HG03442 (cell line): ENCODE measurements around the gene EEF2KMT.
"Not testable (repeated sequence)": the region's sequence is repeated elsewhere in the genome, so short reads cannot be mapped to it uniquely, and the experiment has no call there.

ENCODE experiments used
- ATAC-seq: cut with Tn5 transposase; IDR thresholded peaks from one replicate; pipeline ENCODE4 v1.9.1; 2021; ENCODE audit warnings: mild to moderate bottlenecking, moderate library complexity; ENCODE audit not compliant: unreplicated experiment

The EEF2KMT gene

GRCh38 chr16:5097470-5098220 is at the start of gene EEF2KMT:
EEF2KMT (minus strand) TSS chr16:5097795; CDS start chr16:5097739, 56 bp downstream.
- ATAC-seq: peak; percentile 93

GRCh38 chr16:5144621-5144956 is 47.0 kb upstream of the EEF2KMT start:
- not testable (repeated sequence) for ATAC-seq

- ATAC-seq: no peak
Observed at GRCh38 chr16:5143761-5144620, 46.4 kb upstream of the EEF2KMT start.

GRCh38 chr16:5140151-5140550 is 42.6 kb upstream of the EEF2KMT start:
- ATAC-seq: not testable (repeated sequence)

- ATAC-seq: not testable (repeated sequence)
Observed at GRCh38 chr16:5134739-5135452, 37.3 kb upstream of the EEF2KMT start.

GRCh38 chr16:5132915-5133600 is 35.5 kb upstream of the EEF2KMT start:
- ATAC-seq: not testable (repeated sequence)

GRCh38 chr16:5131467-5132004 is 33.9 kb upstream of the EEF2KMT start:
- ATAC-seq: not testable (repeated sequence)

GRCh38 chr16:5117300-5118087 is 19.9 kb upstream of the EEF2KMT start:
- ATAC-seq: not testable (repeated sequence)

GRCh38 chr16:5116780-5117295 is 19.2 kb upstream of the EEF2KMT start:
- ATAC-seq: not testable (repeated sequence)

- not testable (repeated sequence) for ATAC-seq
Observed at GRCh38 chr16:5110933-5111332, 13.3 kb upstream of the EEF2KMT start.

- no peak for ATAC-seq
Observed at GRCh38 chr16:5108505-5109158, 11.0 kb upstream of the EEF2KMT start.

- ATAC-seq: not testable (repeated sequence)
Observed at GRCh38 chr16:5105039-5105438, 7.4 kb upstream of the EEF2KMT start.

- ATAC-seq: not testable (repeated sequence)
Observed at GRCh38 chr16:5103296-5104032, 5.9 kb upstream of the EEF2KMT start.

GRCh38 chr16:5099174-5099573 is 1.6 kb upstream of the EEF2KMT start:
- not testable (repeated sequence) for ATAC-seq

- ATAC-seq: peak; percentile 78
Observed at GRCh38 chr16:5098221-5099159, 895 bp upstream of the EEF2KMT start.

- not testable (repeated sequence) for ATAC-seq
Observed at GRCh38 chr16:5097061-5097469, 530 bp downstream of the EEF2KMT start.
